H9 (cell line): ENCODE results near the gene DSCAM. TPM values are rescaled to one million over a fixed set of nuclear protein-coding genes. Genes with fewer than 3 reads are reported as not detected.

Experiments used
- DNase-seq: peaks from one replicate; pipeline ENCODE4 v3.0.0-alpha.2; 2017
- H2AFZ ChIP-seq: one replicate; pipeline ENCODE4 v1.6.1; 2013; ENCODE audit warnings: mild to moderate bottlenecking, low read length, control low read depth, moderate library complexity
- H2AK5ac ChIP-seq: 2 replicates; pipeline ENCODE4 v1.6.1; 2013; ENCODE audit warnings: low read length, control low read depth, mixed read lengths; ENCODE audit not compliant: insufficient read length
- H2BK120ac ChIP-seq: one replicate; pipeline ENCODE4 v1.6.1; 2013; ENCODE audit warnings: low read depth, mild to moderate bottlenecking, low read length, control low read depth, inconsistent platforms; ENCODE audit not compliant: poor library complexity, severe bottlenecking
- H2BK12ac ChIP-seq: 2 replicates; pipeline ENCODE4 v1.6.1; 2013; ENCODE audit warnings: low read length, control low read depth, mixed read lengths, low read depth; ENCODE audit not compliant: insufficient read length
- H2BK15ac ChIP-seq: 2 replicates; pipeline ENCODE4 v1.6.1; 2013; ENCODE audit warnings: low read depth, low read length, control low read depth
- H2BK20ac ChIP-seq: one replicate; pipeline ENCODE4 v1.6.1; 2013; ENCODE audit warnings: low read depth, mild to moderate bottlenecking, low read length, control low read depth, inconsistent platforms; ENCODE audit not compliant: poor library complexity, severe bottlenecking
- H2BK5ac ChIP-seq: 2 replicates; pipeline ENCODE4 v1.6.1; 2013; ENCODE audit warnings: low read length, control low read depth, mixed read lengths; ENCODE audit not compliant: insufficient read length
- H3K14ac ChIP-seq: 2 replicates; pipeline ENCODE4 v1.6.1; 2013; ENCODE audit warnings: low read length, control low read depth; ENCODE audit not compliant: insufficient read depth
- H3K18ac ChIP-seq: 2 replicates; pipeline ENCODE4 v1.6.1; 2013; ENCODE audit warnings: low read depth, mild to moderate bottlenecking, mixed read lengths, low read length, control low read depth; ENCODE audit not compliant: insufficient read length
- H3K23ac ChIP-seq: 2 replicates; pipeline ENCODE4 v1.6.1; 2013; ENCODE audit warnings: low read length, control low read depth, mixed read lengths, low read depth; ENCODE audit not compliant: insufficient read length
- H3K23me2 ChIP-seq: 2 replicates; pipeline ENCODE4 v1.6.1; 2013; ENCODE audit warnings: low read depth, mild to moderate bottlenecking, mixed read lengths, low read length, control low read depth; ENCODE audit not compliant: insufficient read length, poor library complexity, severe bottlenecking
- H3K27ac ChIP-seq: 2 replicates; pipeline ENCODE4 v1.5.1; 2013; ENCODE audit warnings: low read length, control low read depth, mixed read lengths, low read depth; ENCODE audit not compliant: insufficient read length
- H3K27me3 ChIP-seq: 2 replicates; pipeline ENCODE4 v1.6.1; 2013; ENCODE audit warnings: low read length, control low read depth, inconsistent platforms; ENCODE audit not compliant: insufficient read depth
- H3K4ac ChIP-seq: 2 replicates; pipeline ENCODE4 v1.6.1; 2013; ENCODE audit warnings: low read depth, mild to moderate bottlenecking, control low read depth, inconsistent platforms, low read length, moderate library complexity
- H3K4me1 ChIP-seq: 2 replicates; pipeline ENCODE4 v1.6.1; 2013; ENCODE audit warnings: low read length, control low read depth, inconsistent platforms; ENCODE audit not compliant: insufficient read depth
- H3K4me2 ChIP-seq: 2 replicates; pipeline ENCODE4 v1.6.1; 2013; ENCODE audit warnings: low read length, control low read depth, mixed read lengths; ENCODE audit not compliant: insufficient read length, insufficient read depth
- H3K56ac ChIP-seq: 2 replicates; pipeline ENCODE4 v1.6.1; 2013; ENCODE audit warnings: low read depth, mild to moderate bottlenecking, mixed read lengths, low read length, control low read depth; ENCODE audit not compliant: insufficient read length
- H3K79me1 ChIP-seq: 2 replicates; pipeline ENCODE4 v1.6.1; 2013; ENCODE audit warnings: low read depth, mild to moderate bottlenecking, moderate library complexity, low read length, control low read depth, inconsistent platforms; ENCODE audit not compliant: insufficient read depth, poor library complexity, severe bottlenecking
- H3K79me2 ChIP-seq: 2 replicates; pipeline ENCODE4 v1.6.1; 2013; ENCODE audit warnings: low read length, control low read depth, inconsistent platforms; ENCODE audit not compliant: insufficient read depth
- H3K9ac ChIP-seq: 2 replicates; pipeline ENCODE4 v1.6.1; 2013; ENCODE audit warnings: low read length, control low read depth, mixed read lengths; ENCODE audit not compliant: insufficient read length; ENCODE audit errors: extremely low read depth
- H3K9me3 ChIP-seq: one replicate; pipeline ENCODE4 v1.6.1; 2013; ENCODE audit warnings: low read depth, low read length, inconsistent platforms; ENCODE audit not compliant: control insufficient read depth
- H3T11ph ChIP-seq: one replicate; pipeline ENCODE4 v1.6.1; 2013; ENCODE audit warnings: mild to moderate bottlenecking, low read length, control low read depth, inconsistent platforms
- H4K20me1 ChIP-seq: one replicate; pipeline ENCODE4 v1.6.1; 2013; ENCODE audit not compliant: control insufficient read depth, insufficient read length, insufficient read depth
- H4K5ac ChIP-seq: 2 replicates; pipeline ENCODE4 v1.6.1; 2013; ENCODE audit warnings: low read depth, mild to moderate bottlenecking, mixed read lengths, low read length, control low read depth; ENCODE audit not compliant: insufficient read length
- H4K8ac ChIP-seq: replicated peaks from 2 replicates; pipeline ENCODE4 v1.6.1; 2013; ENCODE audit warnings: low read length, control low read depth, mixed read lengths, low read depth; ENCODE audit not compliant: insufficient read length
- H4K91ac ChIP-seq: 2 replicates; pipeline ENCODE4 v1.6.1; 2013; ENCODE audit warnings: low read depth, mild to moderate bottlenecking, moderate library complexity, mixed read lengths, low read length, control low read depth; ENCODE audit not compliant: insufficient read length
- H3K27ac Mint-ChIP-seq, 3 experiments: 2 replicates in 2 of 3; 3 replicates in 1 of 3; pipeline ENCODE4 v1.8.0; 2020 to 2021; ENCODE audit warnings: mixed read lengths in 3 of 3, mild to moderate bottlenecking in 1 of 3, moderate library complexity in 1 of 3
- H3K27me3 Mint-ChIP-seq: 2 replicates; pipeline ENCODE4 v1.8.0; 2021; ENCODE audit warnings: low read depth, mild to moderate bottlenecking, moderate library complexity, mixed read lengths
- H3K36me3 Mint-ChIP-seq, 3 experiments: 2 replicates in 2 of 3; 3 replicates in 1 of 3; pipeline ENCODE4 v1.8.0; 2020 to 2021; ENCODE audit warnings: low read depth in 3 of 3, mixed read lengths in 3 of 3; ENCODE audit not compliant: insufficient read depth in 1 of 3
- H3K4me1 Mint-ChIP-seq, 2 experiments: 2 replicates each; pipeline ENCODE4 v1.8.0; 2020; ENCODE audit warnings: mixed read lengths in 2 of 2
- H3K4me3 Mint-ChIP-seq, 2 experiments: 2 replicates in 1 of 2; 3 replicates in 1 of 2; pipeline ENCODE4 v1.8.0; 2020 to 2021; ENCODE audit warnings: mild to moderate bottlenecking in 2 of 2, mixed read lengths in 2 of 2, moderate library complexity in 1 of 2
- H3K9me3 Mint-ChIP-seq, 2 experiments: 2 replicates in 1 of 2; 3 replicates in 1 of 2; pipeline ENCODE4 v1.8.0; 2020; ENCODE audit warnings: mild to moderate bottlenecking in 2 of 2, mixed read lengths in 2 of 2, moderate library complexity in 1 of 2
- WGBS: extraction: QIAGEN DNeasy Blood & Tissue Kit; methylation state at CpG from one replicate; pipeline ENCODE4 v1.1.7; 2013; ENCODE audit warnings: missing lambda C conversion rate, low lambda C conversion rate, mixed read lengths; ENCODE audit not compliant: insufficient read length; ENCODE audit errors: extremely low coverage; 5-methylcytosine and 5-hydroxymethylcytosine counted together
- total RNA-seq: library from RNA; stranded (reverse); gene quantifications from 2 replicates; pipeline ENCODE4 v1.2.1, GENCODE V29; 2021
- TF ChIP-seq, protein P1 (sequence below): fragments of 200-600 bp; sonication (generic); conservative IDR thresholded peaks from 3 replicates; pipeline ENCODE4 v1.8.0; 2021; ENCODE audit warnings: antibody characterized with exemption, mild to moderate bottlenecking

Gene DSCAM
- total RNA-seq, 1 experiment from 2014 or later: 0.17 TPM

- Histone ChIP-seq H3K23ac (no peak overlapping the region), H4K8ac (no peak overlapping the region), H2BK5ac (no peak overlapping the region), H3K27ac (no peak overlapping the region), H3K14ac (no peak overlapping the region), H3K4me1 (no peaks in the 10 kb centered on the region), H2BK15ac (no peak overlapping the region), H4K91ac (no peak overlapping the region), H3K79me1 (no peaks in the 10 kb centered on the region), H3K18ac (no peak overlapping the region), H2BK20ac (no peak overlapping the region), H4K20me1 (no peaks in the 10 kb centered on the region), H3K79me2 (no peaks in the 10 kb centered on the region), H3K9ac (no peak overlapping the region), H3K9me3 (no peaks in the 10 kb centered on the region), H3K23me2 (no peaks in the 10 kb centered on the region), H3K4ac (no peak overlapping the region), H3K4me2 (no peak overlapping the region), H3K56ac (no peak overlapping the region), H4K5ac (no peak overlapping the region), H2BK12ac (no peak overlapping the region), H2BK120ac (no peak overlapping the region), H2AFZ (no peak overlapping the region), H2AK5ac (no peak overlapping the region), H3T11ph (no peak overlapping the region), H3K27me3 (no peaks in the 10 kb centered on the region)
- Mint-ChIP-seq H3K4me1 (no peaks in the 10 kb centered on the region), H3K9me3 (no peaks in the 10 kb centered on the region), H3K27me3 (no peaks in the 10 kb centered on the region; the same call in 1 of the 2 replicates), H3K36me3 (no peaks in the 10 kb centered on the region), H3K4me3 (no peak overlapping the region), H3K27ac (no peak overlapping the region)
- WGBS: no CpG with 5 or more reads among the region's 6 CpGs
- TF ChIP-seq, protein P1, sequence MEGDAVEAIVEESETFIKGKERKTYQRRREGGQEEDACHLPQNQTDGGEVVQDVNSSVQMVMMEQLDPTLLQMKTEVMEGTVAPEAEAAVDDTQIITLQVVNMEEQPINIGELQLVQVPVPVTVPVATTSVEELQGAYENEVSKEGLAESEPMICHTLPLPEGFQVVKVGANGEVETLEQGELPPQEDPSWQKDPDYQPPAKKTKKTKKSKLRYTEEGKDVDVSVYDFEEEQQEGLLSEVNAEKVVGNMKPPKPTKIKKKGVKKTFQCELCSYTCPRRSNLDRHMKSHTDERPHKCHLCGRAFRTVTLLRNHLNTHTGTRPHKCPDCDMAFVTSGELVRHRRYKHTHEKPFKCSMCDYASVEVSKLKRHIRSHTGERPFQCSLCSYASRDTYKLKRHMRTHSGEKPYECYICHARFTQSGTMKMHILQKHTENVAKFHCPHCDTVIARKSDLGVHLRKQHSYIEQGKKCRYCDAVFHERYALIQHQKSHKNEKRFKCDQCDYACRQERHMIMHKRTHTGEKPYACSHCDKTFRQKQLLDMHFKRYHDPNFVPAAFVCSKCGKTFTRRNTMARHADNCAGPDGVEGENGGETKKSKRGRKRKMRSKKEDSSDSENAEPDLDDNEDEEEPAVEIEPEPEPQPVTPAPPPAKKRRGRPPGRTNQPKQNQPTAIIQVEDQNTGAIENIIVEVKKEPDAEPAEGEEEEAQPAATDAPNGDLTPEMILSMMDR: no peak
- no peak for DNase-seq
Observed at GRCh38 chr21:40696246-40696645, 150.7 kb downstream of the DSCAM start.
